HCT116 (cell line): ENCODE results near the gene PIM1. TPM values are rescaled to one million over a fixed set of nuclear protein-coding genes. Genes with fewer than 3 reads are reported as not detected.

Experiments used
- ATAC-seq: fragments of 200-7000 bp; cut with Tn5 transposase; 2 replicates; pipeline ENCODE4 v1.9.1; 2020; ENCODE audit warnings: mild to moderate bottlenecking, moderate library complexity
- BruUV-seq: library from RNA; stranded (reverse); fragments of 400-500 nt; replicated peaks from 2 replicates; lab custom pipeline; 2021; lab: Mats Ljungman, UMichigan
- CTCF ChIA-PET: fragments of 300-600 bp; sonication (Branson Sonifier 250); formaldehyde crosslinking; loops from one replicate; lab custom pipeline; 2021; ENCODE audit warnings: antibody characterized with exemption; lab: Charles Lee
- POLR2A ChIA-PET: fragments of 300-600, 350-600 bp; sonication (Branson Sonifier 250); formaldehyde crosslinking; loops from one replicate; lab custom pipeline; 2021; ENCODE audit warnings: antibody characterized with exemption; lab: Charles Lee
- RAD21 ChIA-PET, 2 experiments: fragments of 300-600 bp; sonication (Branson Sonifier 250); formaldehyde crosslinking; loops; one replicate each; lab custom pipeline; 2023; ENCODE audit warnings: low total read pairs in 2 of 2; ENCODE audit not compliant: uncharacterized antibody in 2 of 2, unreplicated experiment in 2 of 2, low non-redundant PET in 1 of 2; lab: Charles Lee
- DNase-seq: peaks from one replicate; pipeline ENCODE4 v3.0.0-alpha.2; 2010; ENCODE audit warnings: low read depth, low spot score
- H2AFZ ChIP-seq: fragments of 200-600 bp; shearing (Covaris generic), sonication (generic); 2 replicates; pipeline ENCODE4 v1.6.1; 2017; ENCODE audit warnings: low read depth, mixed run types, mixed read lengths, antibody characterized with exemption, low read length; ENCODE audit not compliant: poor library complexity, severe bottlenecking
- H3K27ac ChIP-seq: 2 replicates; pipeline ENCODE4 v1.5.1; 2012; ENCODE audit warnings: low read depth, low read length
- H3K27me3 ChIP-seq: fragments of 200-600 bp; sonication (generic); 2 replicates; pipeline ENCODE4 v1.6.1; 2016; ENCODE audit warnings: mixed run types, low read length, mixed read lengths; ENCODE audit not compliant: insufficient read depth
- H3K36me3 ChIP-seq, 2 experiments: fragments of 200-500 bp in 1 of 2; fragments of 200-600 bp in 1 of 2; sonication (Bioruptor generic) in 1 of 2; sonication (generic) in 1 of 2; 2 replicates each; pipeline versions ENCODE4 v1.5.1 to v1.6.1; 2014 to 2016; ENCODE audit warnings: low read length in 2 of 2, inconsistent platforms in 1 of 2, mixed read lengths in 1 of 2, mixed run types in 1 of 2; ENCODE audit not compliant: insufficient read depth in 2 of 2, control insufficient read depth in 1 of 2
- H3K4me1 ChIP-seq, 2 experiments: fragments of 200-600 bp in 1 of 2; sonication (generic) in 1 of 2; 2 replicates each; pipeline versions ENCODE4 v1.5.1 to v1.6.1; 2012 to 2017; ENCODE audit warnings: low read length in 2 of 2, inconsistent platforms in 1 of 2, mild to moderate bottlenecking in 1 of 2, mixed read lengths in 1 of 2, mixed run types in 1 of 2, moderate library complexity in 1 of 2; ENCODE audit not compliant: insufficient read depth in 2 of 2, control insufficient read depth in 1 of 2
- H3K4me2 ChIP-seq: fragments of 200-600 bp; sonication (generic); 2 replicates; pipeline ENCODE4 v1.6.1; 2017; ENCODE audit warnings: mixed run types, low read length, mixed read lengths
- H3K4me3 ChIP-seq, 2 experiments: fragments of 200-600 bp in 1 of 2; sonication (generic) in 1 of 2; replicated peaks in 1 of 2; 2 replicates each; pipeline ENCODE4 v1.5.1; 2011 to 2016; ENCODE audit warnings: low read length in 2 of 2, control low read depth in 1 of 2, low read depth in 1 of 2, mild to moderate bottlenecking in 1 of 2, mixed read lengths in 1 of 2, mixed run types in 1 of 2
- H3K79me2 ChIP-seq: fragments of 200-600 bp; sonication (generic); 2 replicates; pipeline ENCODE4 v1.6.1; 2017; ENCODE audit warnings: mild to moderate bottlenecking, mixed run types, low read length, moderate library complexity, mixed read lengths; ENCODE audit not compliant: insufficient read depth
- H3K9ac ChIP-seq: fragments of 200-600 bp; sonication (generic); 2 replicates; pipeline ENCODE4 v1.6.1; 2016; ENCODE audit warnings: low read length, mixed read lengths
- H3K9me2 ChIP-seq: fragments of 200-600 bp; sonication (generic), shearing (Covaris generic); 2 replicates; pipeline ENCODE4 v1.6.1; 2017; ENCODE audit warnings: mixed run types, mild to moderate bottlenecking, moderate library complexity; ENCODE audit not compliant: insufficient read depth
- H3K9me3 ChIP-seq, 2 experiments: fragments of 200-500 bp in 1 of 2; fragments of 200-600 bp in 1 of 2; sonication (Bioruptor generic) in 1 of 2; sonication (generic) in 1 of 2; 2 replicates each; pipeline ENCODE4 v1.6.1; 2014 to 2017; ENCODE audit warnings: low read length in 2 of 2, mixed read lengths in 2 of 2, inconsistent platforms in 1 of 2, low read depth in 1 of 2, mild to moderate bottlenecking in 1 of 2, mixed run types in 1 of 2, moderate library complexity in 1 of 2; ENCODE audit not compliant: control insufficient read depth in 1 of 2, insufficient read depth in 1 of 2
- H4K20me1 ChIP-seq: fragments of 200-600 bp; sonication (generic), shearing (Covaris generic); 2 replicates; pipeline ENCODE4 v1.6.1; 2017; ENCODE audit warnings: mixed run types, mild to moderate bottlenecking, moderate library complexity; ENCODE audit not compliant: insufficient read depth
- EZH2phosphoT487 ChIP-seq: fragments of 200-600 bp; IDR thresholded peaks from 2 replicates; pipeline ENCODE4 v1.6.1; 2018; ENCODE audit warnings: antibody characterized with exemption, borderline replicate concordance
- POLR2AphosphoS5 ChIP-seq: IDR thresholded peaks from 2 replicates; pipeline ENCODE4 v1.6.1; 2011; ENCODE audit warnings: mild to moderate bottlenecking, low read depth, low read length, moderate library complexity
- REST ChIP-seq: IDR thresholded peaks from 2 replicates; pipeline ENCODE4 v1.6.1; 2012; ENCODE audit warnings: low read depth
- SIN3A ChIP-seq: IDR thresholded peaks from 2 replicates; pipeline ENCODE4 v1.6.1; 2012; ENCODE audit warnings: low read depth
- TCF7L2 ChIP-seq: IDR thresholded peaks from 2 replicates; pipeline ENCODE4 v1.7.0; 2011; ENCODE audit warnings: borderline replicate concordance, inconsistent platforms; ENCODE audit not compliant: insufficient read depth, insufficient read length; ENCODE audit errors: extremely low read depth
- YY1 ChIP-seq: IDR thresholded peaks from 2 replicates; pipeline ENCODE4 v1.6.1; 2011; ENCODE audit warnings: low read length, low read depth, moderate library complexity, mild to moderate bottlenecking; ENCODE audit not compliant: insufficient replicate concordance; ENCODE audit errors: extremely low read depth
- intact Hi-C: fragments of 100-400 bp; cut with micrococcal nuclease; formaldehyde crosslinking; loops from 2 replicates; pipeline ENCODE4 v1.10.0; 2022
- total RNA-seq: library from RNA; stranded (reverse); gene quantifications from one replicate; pipeline ENCODE4 v1.2.1, GENCODE V29; 2021; ENCODE audit not compliant: unreplicated experiment

PIM1 gene
- total RNA-seq, 1 experiment from 2014 or later = 26.2 TPM

GRCh38 chr6:37177077-37177934 is 7.4 kb downstream of the PIM1 start:
- H3K27me3 ChIP-seq = no peaks in the 10 kb centered on the region
- no peak for DNase-seq
- no peaks in the 10 kb centered on the region for H3K9me3 ChIP-seq
- peaks cover 5% of the 10 kb centered on the region; the same call in 1 of the 2 replicates for H3K79me2 ChIP-seq
- ATAC-seq = no peak
- no peak overlapping the region for H3K9ac ChIP-seq
- H3K9me2 ChIP-seq = no peaks in the 10 kb centered on the region
- no peak overlapping the region for H3K4me2 ChIP-seq
- POLR2A ChIA-PET = interaction anchor here (1.5 kb wide), 1 partner anchor 62 kb away, joined by 3 read pairs; no protein-coding TSS in a partner anchor
- intact Hi-C loops = no loop called here
- no peak for TF ChIP-seq EZH2phosphoT487
- TF ChIP-seq TCF7L2 = no peak
- no peak for TF ChIP-seq POLR2AphosphoS5
- no peak for TF ChIP-seq SIN3A
- TF ChIP-seq REST = no peak
- TF ChIP-seq YY1 = no peak
- H3K27ac ChIP-seq = no peak overlapping the region
- CTCF ChIA-PET = interaction anchor here (1.3 kb wide), 1 partner anchor 156 kb away, joined by 5 read pairs; no protein-coding TSS in a partner anchor
- H3K4me3 ChIP-seq = no peak overlapping the region
- no peak overlapping the region for H2AFZ ChIP-seq
- peaks cover 2 to 3% of the 10 kb centered on the region in 2 experiments; a peak in 2 of 4 replicates for H3K4me1 ChIP-seq
- peaks cover 24 to 26% of the 10 kb centered on the region in 2 experiments; a peak in 3 of 4 replicates for H3K36me3 ChIP-seq
- peaks cover 3% of the 10 kb centered on the region; the same call in 1 of the 2 replicates for H4K20me1 ChIP-seq
- RAD21 ChIA-PET = interaction anchor here in 1 of 2 experiments (0.6 kb wide), 1 partner anchor 149 kb away, joined by 5 read pairs; no protein-coding TSS in a partner anchor
- BruUV-seq = no TSS peak
